ENCODE data around the gene NADK2.
"Not testable (repeated sequence)": the region's sequence is repeated elsewhere in the genome, so short reads cannot be mapped to it uniquely, and the experiment has no call there.

DNA sequence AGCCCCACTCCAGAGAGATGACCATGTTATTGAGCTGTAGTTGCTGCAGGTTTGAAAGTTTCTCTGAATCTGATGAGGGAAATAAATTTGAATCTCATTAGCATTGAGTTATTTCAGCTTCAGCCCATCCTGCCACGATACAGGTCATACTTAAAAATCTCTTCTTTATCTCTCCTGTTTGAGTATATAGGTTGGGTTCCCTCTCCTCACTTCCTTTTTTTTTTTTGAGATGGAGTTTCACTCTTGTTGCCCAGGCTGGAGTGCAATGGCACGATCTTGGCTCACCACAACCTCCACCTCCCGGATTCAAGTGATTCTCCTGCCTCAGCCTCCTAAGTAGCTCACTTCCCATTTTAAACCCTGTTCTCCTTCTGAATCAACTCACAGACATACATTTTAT is 42.0 kb upstream of the NADK2 start:
- not testable (repeated sequence) for TF ChIP-seq REPIN1 (tag by site-specific recombination; IDR thresholded peaks at IDR 0.05; ENCODE audit: low read depth); YY1 (tag by site-specific recombination; IDR thresholded peaks at IDR 0.05); ZNF175 (tag by site-specific recombination; IDR thresholded peaks at IDR 0.05); SP2 (tag by site-specific recombination; IDR thresholded peaks at IDR 0.05); ZNF426 (tag by site-specific recombination; IDR thresholded peaks at IDR 0.05); GLI4 (tag by site-specific recombination; IDR thresholded peaks at IDR 0.05)
- TF ChIP-seq, protein P1, sequence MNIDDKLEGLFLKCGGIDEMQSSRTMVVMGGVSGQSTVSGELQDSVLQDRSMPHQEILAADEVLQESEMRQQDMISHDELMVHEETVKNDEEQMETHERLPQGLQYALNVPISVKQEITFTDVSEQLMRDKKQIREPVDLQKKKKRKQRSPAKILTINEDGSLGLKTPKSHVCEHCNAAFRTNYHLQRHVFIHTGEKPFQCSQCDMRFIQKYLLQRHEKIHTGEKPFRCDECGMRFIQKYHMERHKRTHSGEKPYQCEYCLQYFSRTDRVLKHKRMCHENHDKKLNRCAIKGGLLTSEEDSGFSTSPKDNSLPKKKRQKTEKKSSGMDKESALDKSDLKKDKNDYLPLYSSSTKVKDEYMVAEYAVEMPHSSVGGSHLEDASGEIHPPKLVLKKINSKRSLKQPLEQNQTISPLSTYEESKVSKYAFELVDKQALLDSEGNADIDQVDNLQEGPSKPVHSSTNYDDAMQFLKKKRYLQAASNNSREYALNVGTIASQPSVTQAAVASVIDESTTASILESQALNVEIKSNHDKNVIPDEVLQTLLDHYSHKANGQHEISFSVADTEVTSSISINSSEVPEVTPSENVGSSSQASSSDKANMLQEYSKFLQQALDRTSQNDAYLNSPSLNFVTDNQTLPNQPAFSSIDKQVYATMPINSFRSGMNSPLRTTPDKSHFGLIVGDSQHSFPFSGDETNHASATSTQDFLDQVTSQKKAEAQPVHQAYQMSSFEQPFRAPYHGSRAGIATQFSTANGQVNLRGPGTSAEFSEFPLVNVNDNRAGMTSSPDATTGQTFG (tag by site-specific recombination; IDR thresholded peaks at IDR 0.05; ENCODE audit: borderline replicate concordance) = not testable (repeated sequence)
- TF ChIP-seq, protein P2, sequence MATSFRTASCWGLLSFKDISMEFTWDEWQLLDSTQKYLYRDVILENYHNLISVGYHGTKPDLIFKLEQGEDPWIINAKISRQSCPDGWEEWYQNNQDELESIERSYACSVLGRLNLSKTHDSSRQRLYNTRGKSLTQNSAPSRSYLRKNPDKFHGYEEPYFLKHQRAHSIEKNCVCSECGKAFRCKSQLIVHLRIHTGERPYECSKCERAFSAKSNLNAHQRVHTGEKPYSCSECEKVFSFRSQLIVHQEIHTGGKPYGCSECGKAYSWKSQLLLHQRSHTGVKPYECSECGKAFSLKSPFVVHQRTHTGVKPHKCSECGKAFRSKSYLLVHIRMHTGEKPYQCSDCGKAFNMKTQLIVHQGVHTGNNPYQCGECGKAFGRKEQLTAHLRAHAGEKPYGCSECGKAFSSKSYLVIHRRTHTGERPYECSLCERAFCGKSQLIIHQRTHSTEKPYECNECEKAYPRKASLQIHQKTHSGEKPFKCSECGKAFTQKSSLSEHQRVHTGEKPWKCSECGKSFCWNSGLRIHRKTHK (tag by site-specific recombination; IDR thresholded peaks at IDR 0.05) = not testable (repeated sequence)
- TF ChIP-seq, protein P3, sequence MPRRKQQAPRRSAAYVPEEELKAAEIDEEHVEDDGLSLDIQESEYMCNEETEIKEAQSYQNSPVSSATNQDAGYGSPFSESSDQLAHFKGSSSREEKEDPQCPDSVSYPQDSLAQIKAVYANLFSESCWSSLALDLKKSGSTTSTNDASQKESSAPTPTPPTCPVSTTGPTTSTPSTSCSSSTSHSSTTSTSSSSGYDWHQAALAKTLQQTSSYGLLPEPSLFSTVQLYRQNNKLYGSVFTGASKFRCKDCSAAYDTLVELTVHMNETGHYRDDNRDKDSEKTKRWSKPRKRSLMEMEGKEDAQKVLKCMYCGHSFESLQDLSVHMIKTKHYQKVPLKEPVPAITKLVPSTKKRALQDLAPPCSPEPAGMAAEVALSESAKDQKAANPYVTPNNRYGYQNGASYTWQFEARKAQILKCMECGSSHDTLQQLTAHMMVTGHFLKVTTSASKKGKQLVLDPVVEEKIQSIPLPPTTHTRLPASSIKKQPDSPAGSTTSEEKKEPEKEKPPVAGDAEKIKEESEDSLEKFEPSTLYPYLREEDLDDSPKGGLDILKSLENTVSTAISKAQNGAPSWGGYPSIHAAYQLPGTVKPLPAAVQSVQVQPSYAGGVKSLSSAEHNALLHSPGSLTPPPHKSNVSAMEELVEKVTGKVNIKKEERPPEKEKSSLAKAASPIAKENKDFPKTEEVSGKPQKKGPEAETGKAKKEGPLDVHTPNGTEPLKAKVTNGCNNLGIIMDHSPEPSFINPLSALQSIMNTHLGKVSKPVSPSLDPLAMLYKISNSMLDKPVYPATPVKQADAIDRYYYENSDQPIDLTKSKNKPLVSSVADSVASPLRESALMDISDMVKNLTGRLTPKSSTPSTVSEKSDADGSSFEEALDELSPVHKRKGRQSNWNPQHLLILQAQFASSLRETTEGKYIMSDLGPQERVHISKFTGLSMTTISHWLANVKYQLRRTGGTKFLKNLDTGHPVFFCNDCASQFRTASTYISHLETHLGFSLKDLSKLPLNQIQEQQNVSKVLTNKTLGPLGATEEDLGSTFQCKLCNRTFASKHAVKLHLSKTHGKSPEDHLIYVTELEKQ (tag by site-specific recombination; IDR thresholded peaks at IDR 0.05; ENCODE audit: borderline replicate concordance) = not testable (repeated sequence)
- TF ChIP-seq, protein P4, sequence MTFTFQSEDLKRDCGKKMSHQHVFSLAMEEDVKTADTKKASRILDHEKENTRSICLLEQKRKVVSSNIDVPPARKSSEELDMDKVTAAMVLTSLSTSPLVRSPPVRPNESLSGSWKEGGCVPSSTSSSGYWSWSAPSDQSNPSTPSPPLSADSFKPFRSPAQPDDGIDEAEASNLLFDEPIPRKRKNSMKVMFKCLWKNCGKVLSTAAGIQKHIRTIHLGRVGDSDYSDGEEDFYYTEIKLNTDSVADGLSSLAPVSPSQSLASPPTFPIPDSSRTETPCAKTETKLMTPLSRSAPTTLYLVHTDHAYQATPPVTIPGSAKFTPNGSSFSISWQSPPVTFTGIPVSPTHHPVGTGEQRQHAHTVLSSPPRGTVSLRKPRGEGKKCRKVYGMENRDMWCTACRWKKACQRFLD (tag by site-specific recombination; IDR thresholded peaks at IDR 0.05) = not testable (repeated sequence)
- TF ChIP-seq, protein P5, sequence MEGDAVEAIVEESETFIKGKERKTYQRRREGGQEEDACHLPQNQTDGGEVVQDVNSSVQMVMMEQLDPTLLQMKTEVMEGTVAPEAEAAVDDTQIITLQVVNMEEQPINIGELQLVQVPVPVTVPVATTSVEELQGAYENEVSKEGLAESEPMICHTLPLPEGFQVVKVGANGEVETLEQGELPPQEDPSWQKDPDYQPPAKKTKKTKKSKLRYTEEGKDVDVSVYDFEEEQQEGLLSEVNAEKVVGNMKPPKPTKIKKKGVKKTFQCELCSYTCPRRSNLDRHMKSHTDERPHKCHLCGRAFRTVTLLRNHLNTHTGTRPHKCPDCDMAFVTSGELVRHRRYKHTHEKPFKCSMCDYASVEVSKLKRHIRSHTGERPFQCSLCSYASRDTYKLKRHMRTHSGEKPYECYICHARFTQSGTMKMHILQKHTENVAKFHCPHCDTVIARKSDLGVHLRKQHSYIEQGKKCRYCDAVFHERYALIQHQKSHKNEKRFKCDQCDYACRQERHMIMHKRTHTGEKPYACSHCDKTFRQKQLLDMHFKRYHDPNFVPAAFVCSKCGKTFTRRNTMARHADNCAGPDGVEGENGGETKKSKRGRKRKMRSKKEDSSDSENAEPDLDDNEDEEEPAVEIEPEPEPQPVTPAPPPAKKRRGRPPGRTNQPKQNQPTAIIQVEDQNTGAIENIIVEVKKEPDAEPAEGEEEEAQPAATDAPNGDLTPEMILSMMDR (tag by site-specific recombination; IDR thresholded peaks at IDR 0.05) = not testable (repeated sequence)
